ENCODE data around the gene FAM81B.

The FAM81B gene

GRCh38 chr5:95484421-95484820, 93.3 kb downstream of the FAM81B start:
- DNase-seq: no peak

DNA sequence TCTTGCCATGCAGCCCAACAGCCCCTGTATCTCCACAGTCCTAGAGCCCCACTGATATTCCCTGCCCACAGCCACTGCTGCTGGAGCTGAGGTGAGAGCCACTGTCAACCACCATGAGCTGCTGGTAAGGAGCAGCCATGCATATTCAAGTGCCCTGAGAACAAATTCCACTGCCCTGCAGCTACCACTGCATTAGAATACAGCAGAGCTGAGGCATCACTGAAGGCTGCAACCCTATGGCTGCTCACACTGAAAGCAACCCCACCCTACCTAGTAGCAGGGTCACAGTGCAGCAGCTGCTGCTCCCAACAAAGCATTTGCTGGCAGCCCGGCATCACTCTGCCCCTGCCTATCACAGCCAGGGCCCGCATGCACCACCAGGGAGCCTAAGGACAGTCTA, 95.0 kb downstream of the FAM81B start:
- no peak overlapping the region for H3K4me3 Mint-ChIP-seq

More at GRCh38 chr5:95484421-95484820, 93.3 kb downstream of the FAM81B start:
- no peak overlapping the region for H3K27ac Mint-ChIP-seq
- no peak for ATAC-seq
- H3K9me3 Mint-ChIP-seq: peaks cover 21% of the 10 kb centered on the region
- no peaks in the 10 kb centered on the region for H3K27me3 Mint-ChIP-seq
- H3K4me3 Mint-ChIP-seq: no peak overlapping the region
- peaks cover 72% of the 10 kb centered on the region for H3K36me3 Mint-ChIP-seq (ENCODE audit: low read depth)
- H3K4me1 Mint-ChIP-seq: no peaks in the 10 kb centered on the region

GRCh38 chr5:95487880-95488279, 96.7 kb downstream of the FAM81B start:
- H3K27me3 Mint-ChIP-seq: no peaks in the 10 kb centered on the region
- peaks cover 74% of the 10 kb centered on the region for H3K36me3 Mint-ChIP-seq (ENCODE audit: low read depth)
- no peaks in the 10 kb centered on the region for H3K4me1 Mint-ChIP-seq
- H3K27ac Mint-ChIP-seq: no peak overlapping the region
- H3K4me3 Mint-ChIP-seq: no peak overlapping the region
- ATAC-seq: no peak
- no peak for DNase-seq
- H3K9me3 Mint-ChIP-seq: peaks cover 23% of the 10 kb centered on the region

More for the DNA sequence above, 95.0 kb downstream of the FAM81B start:
- DNase-seq (no peak), ATAC-seq (no peak)
- Mint-ChIP-seq H3K36me3 (ENCODE audit: low read depth) (peaks cover 74% of the 10 kb centered on the region), H3K4me1 (no peaks in the 10 kb centered on the region), H3K27me3 (no peaks in the 10 kb centered on the region), H3K27ac (no peak overlapping the region), H3K9me3 (peaks cover 23% of the 10 kb centered on the region)
